ENCODE data around the gene FKBP8. TPM values are rescaled to one million over a fixed set of nuclear protein-coding genes. Genes with fewer than 3 reads are reported as not detected.
"Not testable (repeated sequence)": the region's sequence is repeated elsewhere in the genome, so short reads cannot be mapped to it uniquely, and the experiment has no call there.

The FKBP8 gene
- total RNA-seq (183 and 195 TPM in 2 replicates), polyA plus RNA-seq (247 and 262 TPM in 2 replicates)

GRCh38 chr19:18542941-18543813 is at the start of gene FKBP8:
TSS of gene FKBP8 (minus strand) at chr19:18543573. CDS start at chr19:18541970, 1,603 bp downstream.
- TF ChIP-seq CTCF (IDR thresholded peaks at IDR 0.05; ENCODE audit: poor library complexity) (no peak), EZH2phosphoT487 (IDR thresholded peaks at IDR 0.05; ENCODE audit: low read depth, severe bottlenecking, unreplicated experiment) (no peak), EZH2 (IDR thresholded peaks at IDR 0.05; ENCODE audit: borderline replicate concordance) (no peak)
- peak; percentile 97 for DNase-seq (ENCODE audit: low spot score)
- Histone ChIP-seq H3K4me3 (peak within 1 kb of the TSS; percentile 39), H3K4me1 (ENCODE audit: insufficient read depth) (peaks cover 7% of the 10 kb centered on the region), H3K27me3 (no peaks in the 10 kb centered on the region), H3K36me3 (replicated peaks; ENCODE audit: insufficient read depth, low read depth) (no peaks in the 10 kb centered on the region), H3K9me2 (replicated peaks; ENCODE audit: insufficient read depth) (no peaks in the 10 kb centered on the region), H3K27ac (peak within 1 kb of the TSS; percentile 51), H2AFZ (peak within 1 kb of the TSS; percentile 57), H3K9me3 (ENCODE audit: low read depth) (no peaks in the 10 kb centered on the region), H4K20me1 (ENCODE audit: insufficient read depth, poor library complexity, severe bottlenecking) (no peaks in the 10 kb centered on the region), H3K4me2 (peak within 1 kb of the TSS; percentile 99), H3K79me2 (peaks cover 12% of the 10 kb centered on the region)
- WGBS (ENCODE audit: low lambda C conversion rate, missing lambda C conversion rate), result 0% methylated on average over 24 of the region's 86 CpGs

- not testable (repeated sequence) for H3K4me3 ChIP-seq; H3K9me3 ChIP-seq (ENCODE audit: low read depth); H3K36me3 ChIP-seq (replicated peaks; ENCODE audit: insufficient read depth, low read depth); H3K4me2 ChIP-seq; H4K20me1 ChIP-seq (ENCODE audit: insufficient read depth, poor library complexity, severe bottlenecking); H3K27ac ChIP-seq; H3K9me2 ChIP-seq (replicated peaks; ENCODE audit: insufficient read depth); H3K79me2 ChIP-seq; H3K27me3 ChIP-seq; H2AFZ ChIP-seq; DNase-seq (ENCODE audit: low spot score)
- 86% methylated on average over 5 of the region's 5 CpGs for WGBS (ENCODE audit: low lambda C conversion rate, missing lambda C conversion rate)
- H3K4me1 ChIP-seq (ENCODE audit: insufficient read depth), result peaks cover 29% of the 10 kb centered on the region
Measured at GRCh38 chr19:18592732-18593131, 49.4 kb upstream of the FKBP8 start.

- WGBS (ENCODE audit: low lambda C conversion rate, missing lambda C conversion rate), result 71% methylated on average over 22 of the region's 22 CpGs
- Histone ChIP-seq H3K9me2 (replicated peaks; ENCODE audit: insufficient read depth) (no peaks in the 10 kb centered on the region), H3K36me3 (replicated peaks; ENCODE audit: insufficient read depth, low read depth) (no peaks in the 10 kb centered on the region), H3K4me2 (no peak overlapping the region), H3K79me2 (peaks cover 4% of the 10 kb centered on the region), H3K4me3 (no peak overlapping the region), H3K27me3 (peaks cover 7% of the 10 kb centered on the region), H3K27ac (peak overlapping the region; percentile 40), H2AFZ (no peak overlapping the region), H3K4me1 (ENCODE audit: insufficient read depth) (peaks cover 29% of the 10 kb centered on the region), H3K9me3 (ENCODE audit: low read depth) (no peaks in the 10 kb centered on the region), H4K20me1 (ENCODE audit: insufficient read depth, poor library complexity, severe bottlenecking) (no peaks in the 10 kb centered on the region)
- TF ChIP-seq EZH2 (IDR thresholded peaks at IDR 0.05; ENCODE audit: borderline replicate concordance) (no peak), EZH2phosphoT487 (IDR thresholded peaks at IDR 0.05; ENCODE audit: low read depth, severe bottlenecking, unreplicated experiment) (no peak), CTCF (IDR thresholded peaks at IDR 0.05; ENCODE audit: poor library complexity) (no peak)
- DNase-seq (ENCODE audit: low spot score), result no peak
Measured at GRCh38 chr19:18591735-18592385, 48.5 kb upstream of the FKBP8 start.
